OCI-LY7 (cell line): ENCODE results near the gene PRDM2. TPM values are rescaled to one million over a fixed set of nuclear protein-coding genes. Genes with fewer than 3 reads are reported as not detected.

ENCODE experiments used
- BruUV-seq: library from RNA; stranded (reverse); fragments of 400-500 nt; replicated peaks from 2 replicates; lab custom pipeline; 2021; lab: Mats Ljungman, UMichigan
- CTCF ChIA-PET: fragments of 300-600 bp; sonication (Branson Sonifier 250); formaldehyde crosslinking; loops from one replicate; lab custom pipeline; 2022; ENCODE audit warnings: antibody characterized with exemption; ENCODE audit not compliant: unreplicated experiment; lab: Charles Lee
- POLR2A ChIA-PET: fragments of 300-600 bp; sonication (Branson Sonifier 250); formaldehyde crosslinking; loops from one replicate; lab custom pipeline; 2022; ENCODE audit warnings: antibody characterized with exemption; lab: Charles Lee
- DNase-seq: peaks from one replicate; pipeline ENCODE4 v3.0.0-alpha.2; 2015; ENCODE audit warnings: low spot score
- H2AFZ ChIP-seq: fragments of 200-600 bp; sonication (generic), shearing (Covaris generic); 2 replicates; pipeline ENCODE4 v1.6.1; 2014; ENCODE audit warnings: mild to moderate bottlenecking, antibody characterized with exemption, low read length, moderate library complexity
- H3K27ac ChIP-seq: fragments of 200-600 bp; sonication (generic); 2 replicates; pipeline ENCODE4 v1.5.1; 2014; ENCODE audit warnings: mixed run types, low read depth, mild to moderate bottlenecking, moderate library complexity, low read length, inconsistent platforms; ENCODE audit not compliant: poor library complexity, severe bottlenecking
- H3K36me3 ChIP-seq: fragments of 200-600 bp; sonication (generic); 2 replicates; pipeline ENCODE4 v1.6.1; 2014; ENCODE audit warnings: mild to moderate bottlenecking, antibody characterized with exemption, low read length, moderate library complexity, mixed read lengths; ENCODE audit not compliant: insufficient read depth
- H3K4me1 ChIP-seq: fragments of 200-600 bp; sonication (generic); 2 replicates; pipeline ENCODE4 v1.5.1; 2014; ENCODE audit warnings: mild to moderate bottlenecking, low read length; ENCODE audit not compliant: insufficient read depth, poor library complexity, severe bottlenecking
- H3K4me2 ChIP-seq: fragments of 200-600 bp; sonication (generic); 2 replicates; pipeline ENCODE4 v1.6.1; 2014; ENCODE audit warnings: mild to moderate bottlenecking, low read length
- H3K4me3 ChIP-seq: fragments of 200-600 bp; sonication (generic); 2 replicates; pipeline ENCODE4 v1.5.1; 2014; ENCODE audit warnings: mild to moderate bottlenecking, low read depth, low read length; ENCODE audit not compliant: poor library complexity, severe bottlenecking
- H3K79me2 ChIP-seq: fragments of 200-600 bp; sonication (generic); 2 replicates; pipeline ENCODE4 v1.6.1; 2016; ENCODE audit warnings: low read depth, mild to moderate bottlenecking, low read length, moderate library complexity, mixed read lengths; ENCODE audit not compliant: insufficient read depth
- H3K9me2 ChIP-seq: fragments of 200-600 bp; sonication (generic); 2 replicates; pipeline ENCODE4 v1.6.1; 2016; ENCODE audit warnings: mild to moderate bottlenecking, low read length, mixed read lengths; ENCODE audit not compliant: insufficient read depth
- H3K9me3 ChIP-seq: fragments of 200-600 bp; sonication (generic); 2 replicates; pipeline ENCODE4 v1.6.1; 2014; ENCODE audit warnings: mild to moderate bottlenecking, mixed run types, low read length, mixed read lengths
- H4K20me1 ChIP-seq: fragments of 200-600 bp; sonication (generic); 2 replicates; pipeline ENCODE4 v1.6.1; 2014; ENCODE audit warnings: mild to moderate bottlenecking, antibody characterized with exemption, low read length, moderate library complexity, mixed read lengths; ENCODE audit not compliant: insufficient read depth
- EZH2phosphoT487 ChIP-seq: fragments of 200-600 bp; sonication (generic); IDR thresholded peaks from 2 replicates; pipeline ENCODE4 v1.6.1; 2018; ENCODE audit warnings: low read depth, borderline replicate concordance, mild to moderate bottlenecking, mixed run types, antibody characterized with exemption, low read length, moderate library complexity, mixed read lengths
- intact Hi-C: fragments of 100-400 bp; cut with micrococcal nuclease; formaldehyde crosslinking; loops from one replicate; pipeline ENCODE4 v1.10.0; 2022; ENCODE audit not compliant: unreplicated experiment
- total RNA-seq, 2 experiments: library from RNA; depleted of rRNA in 1 of 2; stranded (reverse); fragments of >200 nt in 1 of 2; shearing (Covaris generic) in 1 of 2; gene quantifications; 2 replicates each; pipeline ENCODE4 v1.2.3, GENCODE V29; 2014 to 2022
- TF ChIP-seq, protein P1 (sequence below): fragments of 200-600 bp; sonication (generic); conservative IDR thresholded peaks from 2 replicates; pipeline ENCODE4 v1.5.1; 2014; ENCODE audit warnings: mild to moderate bottlenecking, antibody characterized with exemption, low read length, moderate library complexity, mixed read lengths

PRDM2 gene
- total RNA-seq, 2 experiments from 2014 or later, result 38.7 to 98.2 TPM

DNA sequence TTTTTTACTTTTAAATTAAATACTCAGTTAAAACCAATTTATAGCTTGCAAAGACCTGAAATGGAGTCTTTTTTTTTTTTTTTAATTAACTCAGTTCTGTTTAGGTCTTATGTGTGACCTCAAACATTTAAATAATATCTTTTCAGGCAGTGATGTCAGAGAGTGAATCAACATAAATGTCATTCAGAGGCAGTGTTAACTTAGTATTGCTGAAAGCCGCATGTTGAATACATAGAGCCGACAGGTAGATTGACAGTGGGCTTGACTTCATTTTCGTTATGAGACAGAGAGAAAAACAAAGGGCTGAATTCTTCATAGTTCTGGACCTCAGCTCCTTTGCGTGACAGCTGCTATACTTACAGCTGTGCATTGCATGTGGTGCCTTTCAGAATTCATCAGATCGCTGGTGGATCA is 51.5 kb downstream of the PRDM2 start:
- Histone ChIP-seq H3K4me3 (peak overlapping the region; percentile 96), H3K79me2 (peaks cover 77% of the 10 kb centered on the region), H3K9me2 (no peaks in the 10 kb centered on the region), H4K20me1 (peaks cover 60% of the 10 kb centered on the region), H2AFZ (no peak overlapping the region), H3K4me1 (peaks cover 66% of the 10 kb centered on the region), H3K4me2 (peak overlapping the region; percentile 86), H3K36me3 (peaks cover 63% of the 10 kb centered on the region), H3K9me3 (no peaks in the 10 kb centered on the region), H3K27ac (no peak overlapping the region)
- no peak for DNase-seq
- intact Hi-C loops, result no loop called here
- CTCF ChIA-PET, result no interaction called here
- BruUV-seq, result no TSS peak
- TF ChIP-seq, protein P1, sequence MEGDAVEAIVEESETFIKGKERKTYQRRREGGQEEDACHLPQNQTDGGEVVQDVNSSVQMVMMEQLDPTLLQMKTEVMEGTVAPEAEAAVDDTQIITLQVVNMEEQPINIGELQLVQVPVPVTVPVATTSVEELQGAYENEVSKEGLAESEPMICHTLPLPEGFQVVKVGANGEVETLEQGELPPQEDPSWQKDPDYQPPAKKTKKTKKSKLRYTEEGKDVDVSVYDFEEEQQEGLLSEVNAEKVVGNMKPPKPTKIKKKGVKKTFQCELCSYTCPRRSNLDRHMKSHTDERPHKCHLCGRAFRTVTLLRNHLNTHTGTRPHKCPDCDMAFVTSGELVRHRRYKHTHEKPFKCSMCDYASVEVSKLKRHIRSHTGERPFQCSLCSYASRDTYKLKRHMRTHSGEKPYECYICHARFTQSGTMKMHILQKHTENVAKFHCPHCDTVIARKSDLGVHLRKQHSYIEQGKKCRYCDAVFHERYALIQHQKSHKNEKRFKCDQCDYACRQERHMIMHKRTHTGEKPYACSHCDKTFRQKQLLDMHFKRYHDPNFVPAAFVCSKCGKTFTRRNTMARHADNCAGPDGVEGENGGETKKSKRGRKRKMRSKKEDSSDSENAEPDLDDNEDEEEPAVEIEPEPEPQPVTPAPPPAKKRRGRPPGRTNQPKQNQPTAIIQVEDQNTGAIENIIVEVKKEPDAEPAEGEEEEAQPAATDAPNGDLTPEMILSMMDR, result no peak
- no peak for TF ChIP-seq EZH2phosphoT487
- POLR2A ChIA-PET, result interaction anchor here (0.7 to 2.1 kb wide), 10 partner anchors 9 to 50 kb away, joined by 3 to 13 read pairs (median 3); no protein-coding TSS in a partner anchor

DNA sequence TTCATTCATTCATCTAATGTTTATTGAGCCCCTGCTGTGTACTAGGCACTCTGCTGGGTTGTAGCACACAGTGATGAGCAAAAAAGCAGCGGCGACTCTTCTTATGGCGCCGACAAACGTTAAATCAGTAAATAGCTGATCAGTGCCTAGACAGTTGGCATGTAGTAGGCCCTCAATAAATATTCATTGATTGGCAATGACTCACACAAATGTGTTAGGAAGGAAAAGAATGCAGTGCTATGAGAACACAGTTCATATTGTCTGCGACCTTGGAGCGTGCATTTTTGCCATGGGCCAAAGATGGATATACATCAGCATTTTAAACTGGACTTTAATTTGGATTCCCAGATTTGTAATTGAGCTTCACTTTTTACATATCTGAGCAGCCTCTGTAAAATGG is 52.0 kb downstream of the PRDM2 start:
- Histone ChIP-seq H3K9me3 (no peaks in the 10 kb centered on the region), H3K4me1 (peaks cover 71% of the 10 kb centered on the region), H4K20me1 (peaks cover 65% of the 10 kb centered on the region), H2AFZ (no peak overlapping the region), H3K27ac (no peak overlapping the region), H3K9me2 (no peaks in the 10 kb centered on the region), H3K79me2 (peaks cover 82% of the 10 kb centered on the region), H3K4me2 (peak overlapping the region; percentile 86), H3K36me3 (peaks cover 68% of the 10 kb centered on the region), H3K4me3 (peak overlapping the region; percentile 96)
- BruUV-seq, result no TSS peak
- DNase-seq, result no peak
- TF ChIP-seq, protein P1, result no peak
- no peak for TF ChIP-seq EZH2phosphoT487
- ChIA-PET POLR2A (interaction anchor here (0.7 to 2.1 kb wide), 6 partner anchors 13 to 51 kb away, joined by 3 to 13 read pairs (median 3); no protein-coding TSS in a partner anchor), CTCF (no interaction called here)
- intact Hi-C loops, result no loop called here

DNA sequence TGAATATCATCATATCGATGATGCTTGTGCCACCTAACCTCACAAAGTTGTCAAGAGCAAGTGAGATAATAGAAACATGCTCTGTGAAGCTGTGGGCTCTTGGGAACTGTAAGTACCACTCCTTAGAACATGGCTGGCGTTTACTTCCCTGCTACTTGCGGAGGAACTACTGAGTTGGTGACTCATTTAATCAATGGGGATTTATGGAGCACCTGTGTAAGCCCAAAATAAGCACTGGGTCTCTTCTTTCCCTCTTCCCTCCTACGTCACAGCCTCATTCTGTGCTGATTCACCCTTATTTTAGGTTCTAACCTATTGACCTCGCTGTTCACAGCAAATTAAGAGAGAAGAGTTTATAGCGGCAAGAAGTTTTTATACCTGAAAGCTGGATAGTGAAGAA is 52.9 kb downstream of the PRDM2 start:
- Histone ChIP-seq H3K4me3 (peak overlapping the region; percentile 6), H2AFZ (no peak overlapping the region), H3K27ac (peak overlapping the region; percentile 21), H3K4me1 (peaks cover 77% of the 10 kb centered on the region), H3K9me2 (no peaks in the 10 kb centered on the region), H3K4me2 (peak overlapping the region; percentile 86), H4K20me1 (peaks cover 66% of the 10 kb centered on the region), H3K79me2 (peaks cover 90% of the 10 kb centered on the region), H3K9me3 (no peaks in the 10 kb centered on the region), H3K36me3 (peaks cover 77% of the 10 kb centered on the region)
- ChIA-PET POLR2A (interaction anchor here (1.2 kb wide), 1 partner anchor 15 kb away, joined by 4 read pairs; no protein-coding TSS in a partner anchor), CTCF (interaction anchor here (0.6 kb wide), 1 partner anchor 38 kb away, joined by 3 read pairs; no protein-coding TSS in a partner anchor)
- DNase-seq, result no peak
- intact Hi-C loops, result no loop called here
- TF ChIP-seq EZH2phosphoT487, result no peak
- TF ChIP-seq, protein P1, result no peak
- no TSS peak for BruUV-seq
